T-helper 2 cell (primary cell): ENCODE results near the gene MAST1.
"Not testable (repeated sequence)": the region's sequence is repeated elsewhere in the genome, so short reads cannot be mapped to it uniquely, and the experiment has no call there.

Experiments
- DNase-seq, 5 experiments: peaks; one replicate each; pipeline versions ENCODE4 v3.0.0 to v3.0.0-alpha.2; 2012 to 2022

The MAST1 gene

DNA sequence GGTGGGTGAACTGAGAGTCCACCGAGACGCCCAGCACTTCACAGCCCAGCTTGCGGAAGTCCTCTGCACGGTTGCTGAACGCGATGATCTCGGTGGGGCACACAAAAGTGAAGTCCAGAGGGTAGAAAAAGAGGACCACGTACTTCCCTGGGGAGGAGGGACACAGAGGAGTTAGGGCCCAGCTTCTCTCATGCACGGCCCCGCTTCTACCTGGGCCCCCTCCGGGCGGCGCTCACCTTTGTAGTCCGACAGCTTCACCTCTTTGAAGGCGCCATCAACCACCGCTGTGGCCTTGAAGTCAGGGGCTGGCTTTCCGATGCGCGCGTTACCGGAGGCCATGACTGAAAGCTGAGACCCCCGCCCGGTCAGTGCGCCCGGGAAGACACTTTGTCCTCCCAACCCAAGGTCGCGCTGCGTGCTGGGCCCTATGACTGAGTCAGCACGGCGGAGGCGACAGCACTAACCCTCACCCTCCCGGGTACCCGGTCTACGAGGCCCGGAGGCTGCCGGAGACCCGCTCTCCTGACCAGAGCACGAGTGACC is 37.3 kb upstream of the MAST1 start:
- peak in 1 of 5 experiments; percentile 15 for DNase-seq

DNA sequence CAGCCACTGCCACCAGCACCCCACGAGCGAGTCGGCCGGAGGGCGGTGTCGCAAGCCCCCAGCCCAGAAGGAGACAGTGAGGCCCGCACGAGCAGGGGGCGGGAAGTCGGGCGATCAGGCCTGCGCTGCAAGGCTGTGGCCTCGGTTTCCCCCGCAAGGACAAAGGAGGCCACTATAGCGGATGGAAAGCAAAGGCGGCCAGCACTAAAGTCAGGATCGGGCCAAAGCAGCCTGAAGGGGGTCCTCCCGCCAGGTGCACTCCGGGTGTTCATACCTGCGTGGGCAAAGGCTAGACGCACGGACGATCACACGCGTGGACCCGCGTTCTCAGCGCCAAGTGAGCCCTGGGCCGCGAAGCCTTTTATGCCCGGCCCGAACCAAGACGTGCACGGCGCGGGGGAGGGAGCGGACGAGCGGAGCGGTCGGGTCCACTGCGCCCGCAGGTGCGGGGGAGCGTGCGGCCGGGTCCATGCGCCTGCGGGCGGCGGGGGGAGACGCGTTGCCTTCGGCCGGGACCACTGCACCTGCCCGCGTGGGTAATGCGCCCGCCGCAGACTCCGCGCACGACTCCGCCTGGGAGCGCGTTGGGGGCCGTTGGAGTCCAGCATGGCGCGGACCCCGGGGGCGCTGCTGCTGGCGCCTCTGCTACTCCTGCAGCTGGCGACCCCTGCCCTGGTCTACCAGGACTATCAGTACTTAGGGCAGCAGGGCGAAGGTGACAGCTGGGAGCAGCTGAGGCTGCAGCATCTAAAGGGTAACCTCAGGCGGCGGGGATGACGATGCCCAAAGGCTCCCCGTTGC is 36.6 kb upstream of the MAST1 start, which contains the start of the genes PRDX2 and THSD8:
TSS of gene PRDX2 (minus strand) at position 335 of the 801 bp plus-strand sequence. CDS start 539 bp downstream, outside the sequence.
TSS of gene THSD8 (plus strand) at position 604 of the 801 bp plus-strand sequence. CDS start at position 607, 3 bp downstream.
- peak; percentile 46 to 91 (median 60) for DNase-seq

DNA sequence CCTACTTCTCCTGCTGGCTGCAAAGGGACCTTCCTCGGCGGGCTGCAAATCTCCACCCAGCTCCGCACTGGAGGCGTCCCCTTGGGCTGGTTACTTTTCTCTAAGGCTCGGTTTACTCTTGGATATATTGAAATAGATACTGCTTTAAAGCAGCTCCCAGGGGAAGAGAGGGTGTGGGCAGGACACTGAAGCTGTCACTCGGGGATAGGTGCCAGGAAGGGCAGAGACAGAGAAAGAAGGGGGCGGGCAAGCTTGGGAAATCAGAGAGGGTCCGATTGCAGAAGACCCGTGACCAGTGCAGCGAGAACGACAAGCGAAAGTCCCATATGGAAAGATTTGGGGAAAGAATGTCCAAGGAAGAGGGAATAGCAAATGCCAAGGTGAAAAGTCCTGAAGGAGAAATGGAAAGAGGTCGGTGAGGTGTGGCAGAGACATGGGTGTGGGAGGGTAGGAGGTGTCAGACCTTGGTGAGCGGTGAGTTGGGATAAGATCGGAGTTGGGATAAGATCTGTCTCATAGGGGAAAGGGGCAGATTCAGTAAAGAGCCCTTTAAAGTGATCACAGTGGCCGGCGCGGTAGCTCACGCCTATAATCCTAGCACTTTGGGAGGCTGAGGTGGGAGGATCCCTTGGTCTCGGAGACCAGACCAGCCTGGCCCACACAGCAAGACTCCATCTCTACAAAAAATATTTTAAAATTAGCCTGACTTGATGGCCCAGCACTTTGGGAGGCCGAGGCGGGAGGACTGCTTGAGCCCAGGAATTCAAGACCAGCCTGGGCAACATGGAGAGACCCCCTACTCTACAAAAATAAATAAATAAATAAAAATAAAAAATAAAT is 35.8 kb upstream of the MAST1 start:
- DNase-seq = no peak

DNA sequence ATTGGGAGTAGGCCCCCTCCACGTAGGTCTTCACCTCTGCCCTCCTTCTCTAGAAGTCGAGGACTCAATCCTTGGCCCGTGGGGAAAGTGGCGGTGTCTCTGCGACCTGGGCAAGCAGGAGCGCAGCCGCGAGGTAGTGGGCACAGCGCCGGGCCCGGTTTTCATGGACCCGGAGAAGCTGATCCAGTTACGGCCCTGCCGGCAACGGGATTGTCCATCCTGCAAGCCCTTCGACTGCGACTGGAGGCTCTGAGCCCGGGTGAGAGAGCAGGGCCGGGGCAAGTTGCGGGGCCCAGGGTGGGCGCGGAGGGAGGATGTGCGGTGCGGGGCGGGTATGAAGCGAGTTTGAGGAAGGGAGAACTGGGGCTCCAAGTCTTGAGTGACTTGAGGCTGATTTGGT is 34.3 kb upstream of the MAST1 start:
- no peak for DNase-seq

DNA sequence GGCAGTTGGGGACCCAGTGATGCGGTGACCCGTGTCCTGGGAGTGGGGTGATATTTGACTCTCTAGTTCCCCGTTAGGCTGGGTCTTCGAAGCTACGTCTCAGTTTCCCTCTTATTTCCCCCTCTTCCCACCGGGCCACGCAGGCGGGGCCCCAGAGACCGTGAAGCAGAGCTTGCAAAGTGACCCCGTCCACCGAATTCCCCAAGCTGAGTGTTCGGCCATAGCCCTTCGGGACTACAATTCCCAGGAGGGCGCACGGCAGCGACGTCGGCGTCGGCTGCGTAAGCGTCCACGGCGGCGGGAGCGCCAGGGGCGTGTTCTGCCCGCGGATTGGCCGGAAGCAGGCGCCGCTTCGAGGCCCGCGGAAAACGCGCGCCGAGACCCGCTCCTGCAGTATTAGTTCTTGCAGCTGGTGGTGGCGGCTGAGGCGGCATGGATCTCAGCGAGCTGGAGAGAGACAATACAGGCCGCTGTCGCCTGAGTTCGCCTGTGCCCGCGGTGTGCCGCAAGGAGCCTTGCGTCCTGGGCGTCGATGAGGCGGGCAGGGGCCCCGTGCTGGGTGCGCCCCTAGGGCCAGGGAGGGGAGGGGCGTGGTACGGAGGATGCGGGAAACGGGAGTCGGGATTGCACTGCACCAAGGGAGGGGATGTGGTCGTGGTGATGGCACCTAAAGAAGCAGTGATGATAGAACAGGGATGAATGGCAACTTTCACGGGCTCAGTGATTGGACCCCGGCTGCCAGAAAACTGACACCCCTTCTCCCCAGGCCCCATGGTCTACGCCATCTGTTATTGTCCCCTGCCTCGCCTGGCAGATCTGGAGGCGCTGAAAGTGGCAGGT is 31.9 kb upstream of the MAST1 start, which contains the start of gene RNASEH2A:
TSS of gene RNASEH2A (plus strand) at position 343 of the 840 bp plus-strand sequence. CDS start at position 433, 90 bp downstream.
- DNase-seq = peak; percentile 68 to 94 (median 78)

DNA sequence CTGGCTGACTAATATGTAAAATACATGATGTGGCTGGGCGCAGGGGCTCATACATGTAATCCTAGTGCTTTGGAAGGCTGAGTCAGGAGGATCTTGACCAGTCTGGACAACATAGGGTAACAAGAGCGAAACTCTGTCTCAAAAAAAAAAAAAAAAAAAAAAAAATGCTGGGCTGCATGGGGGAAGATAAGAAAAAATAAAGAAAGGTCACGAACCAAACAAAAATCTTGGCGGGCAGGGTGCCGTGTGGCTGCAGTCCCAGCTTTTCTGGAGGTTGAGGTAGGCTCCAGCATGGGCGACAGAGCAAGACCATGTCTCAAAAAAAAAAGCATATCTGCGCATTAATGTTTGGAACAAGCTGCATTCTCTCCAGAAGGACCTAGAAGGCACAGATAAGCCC is 23.2 kb upstream of the MAST1 start:
- DNase-seq = no peak

DNA sequence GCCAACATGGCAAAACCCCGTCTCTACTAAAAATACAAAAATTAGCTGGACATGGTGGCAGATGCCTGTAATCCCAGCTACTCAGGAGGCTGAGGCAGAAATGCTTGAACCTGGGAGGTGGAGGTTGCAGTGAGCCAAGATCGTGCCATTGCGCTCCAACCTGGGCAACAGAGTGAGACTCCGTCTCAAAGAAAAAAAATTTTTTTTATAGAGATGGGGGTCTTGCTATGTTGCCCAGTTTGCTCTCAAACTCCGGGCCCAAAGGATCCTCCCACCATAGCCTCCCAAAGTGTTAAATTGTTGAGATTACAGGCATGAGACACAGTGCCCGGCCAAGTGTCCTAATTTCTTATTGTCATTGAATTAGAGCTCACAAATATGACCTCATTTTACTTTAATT is 21.1 kb upstream of the MAST1 start:
- not testable (repeated sequence) for DNase-seq

DNA sequence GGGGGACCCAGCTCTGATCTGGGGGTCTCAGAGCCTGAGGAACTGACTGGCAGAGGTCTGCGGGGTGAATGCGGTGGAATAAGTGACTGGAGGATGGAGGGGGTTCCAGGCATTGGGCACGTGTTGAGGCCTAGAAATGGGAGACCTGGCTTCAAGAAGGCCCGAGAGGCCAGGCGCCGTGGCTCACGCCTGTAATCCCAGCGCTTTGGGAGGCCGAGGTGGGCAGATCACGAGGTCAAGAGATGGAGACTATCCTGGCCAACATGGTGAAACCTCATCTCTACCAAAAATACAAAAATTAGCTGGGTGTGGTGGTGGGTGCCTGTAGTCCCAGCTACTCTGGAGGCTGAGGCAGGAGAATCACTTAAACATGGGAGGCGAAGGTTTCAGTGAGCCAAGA is 20.5 kb upstream of the MAST1 start:
- not testable (repeated sequence) for DNase-seq

DNA sequence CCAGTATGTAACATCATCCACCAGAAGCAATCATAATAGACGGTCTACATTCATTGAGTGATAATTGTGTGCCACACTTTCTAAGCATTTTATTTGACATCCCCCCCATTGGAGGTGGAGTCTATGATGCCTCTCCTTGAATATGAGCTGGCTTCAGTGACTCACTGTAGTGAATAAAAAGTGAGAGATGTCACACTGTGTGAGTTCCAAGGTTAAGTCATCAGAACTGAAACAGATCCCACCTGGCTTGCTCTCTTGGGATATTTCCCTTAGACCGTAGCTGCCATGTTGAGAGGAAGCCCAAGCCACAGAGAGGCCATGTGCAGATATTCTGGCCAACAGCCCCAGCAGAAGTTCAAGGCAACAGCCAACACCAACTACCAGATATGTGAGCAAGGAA is 16.6 kb upstream of the MAST1 start:
- no peak for DNase-seq

DNA sequence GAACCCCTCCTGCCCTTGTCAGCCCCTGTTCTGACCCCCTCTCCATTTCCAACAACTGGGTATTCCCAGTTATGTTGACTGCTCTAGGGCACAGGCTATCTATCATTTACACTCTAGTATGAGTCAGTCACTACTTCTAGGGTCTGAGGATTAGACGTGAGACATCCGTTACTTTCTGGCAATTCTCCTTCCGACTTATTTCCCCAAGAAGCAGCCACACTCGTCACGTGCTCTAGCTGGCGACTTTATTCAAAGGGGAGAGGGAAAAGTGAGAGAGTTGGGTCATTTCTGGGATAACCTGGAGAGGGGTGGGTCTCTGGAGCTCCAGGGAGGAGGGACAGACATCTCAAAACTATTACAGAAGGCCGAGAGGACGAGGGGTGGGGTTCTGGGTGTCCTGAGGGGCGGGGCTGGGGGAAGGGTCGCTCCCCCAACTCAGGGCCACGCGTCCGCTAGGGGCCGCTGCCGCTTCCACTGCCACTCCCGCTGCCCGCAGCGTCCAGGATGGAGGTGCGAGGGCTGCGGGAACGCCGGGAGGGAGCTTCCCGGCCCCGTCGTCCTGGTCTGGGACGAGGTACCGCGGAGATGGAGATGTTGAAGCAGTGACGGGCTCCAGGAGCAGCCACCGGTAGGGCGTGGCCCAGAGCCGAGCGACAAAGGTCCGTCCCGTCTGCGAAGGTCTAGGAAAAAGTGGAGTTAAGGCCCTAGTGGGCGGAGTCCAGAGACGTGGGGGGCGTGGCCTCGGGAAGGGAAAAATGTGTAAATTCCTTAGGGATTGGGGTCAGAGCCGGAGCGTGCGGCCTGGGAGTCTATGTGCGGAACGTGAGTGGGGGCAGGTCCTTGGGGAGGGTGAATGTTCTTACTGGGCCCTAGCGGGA is 12.8 kb upstream of the MAST1 start:
- peak in 1 of 5 experiments; percentile 26 for DNase-seq

DNA sequence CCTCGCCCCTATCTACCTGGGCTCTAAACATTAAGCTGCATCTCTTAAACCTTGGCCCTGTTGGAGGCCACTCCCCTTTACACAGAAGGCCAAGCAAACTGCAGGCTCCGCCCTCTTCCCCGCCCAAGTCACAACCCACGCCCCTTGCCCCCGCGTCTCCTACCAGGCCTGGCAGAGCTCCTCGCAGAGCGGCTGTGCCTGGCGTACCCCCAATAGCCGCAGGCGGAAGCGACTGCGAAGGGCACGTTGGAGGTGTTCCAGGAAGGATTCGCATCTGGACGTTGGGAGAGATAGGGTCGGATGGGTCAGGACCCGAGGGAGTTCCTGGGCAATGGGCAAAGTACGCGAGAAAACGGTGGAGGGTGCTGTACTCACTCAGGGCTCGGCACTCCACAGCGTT is 9.8 kb upstream of the MAST1 start:
- DNase-seq = peak in 1 of 5 experiments; percentile 54

DNA sequence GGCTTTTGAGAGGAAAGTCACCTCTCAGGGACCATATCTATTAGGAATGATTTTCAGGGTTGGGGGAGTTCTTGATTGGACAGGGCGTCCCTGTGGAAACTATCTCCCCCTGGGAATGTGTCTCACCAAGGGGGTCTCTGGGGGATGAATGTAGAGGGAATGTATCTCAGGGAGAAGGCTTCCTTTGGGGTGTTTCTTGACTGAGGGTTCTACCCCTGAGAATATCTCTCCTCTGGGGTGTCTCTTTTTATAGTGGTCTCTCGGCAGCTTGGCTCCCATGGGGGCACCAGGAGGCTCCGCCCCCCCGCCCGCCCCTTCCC is 4.9 kb upstream of the MAST1 start:
- no peak for DNase-seq

DNA sequence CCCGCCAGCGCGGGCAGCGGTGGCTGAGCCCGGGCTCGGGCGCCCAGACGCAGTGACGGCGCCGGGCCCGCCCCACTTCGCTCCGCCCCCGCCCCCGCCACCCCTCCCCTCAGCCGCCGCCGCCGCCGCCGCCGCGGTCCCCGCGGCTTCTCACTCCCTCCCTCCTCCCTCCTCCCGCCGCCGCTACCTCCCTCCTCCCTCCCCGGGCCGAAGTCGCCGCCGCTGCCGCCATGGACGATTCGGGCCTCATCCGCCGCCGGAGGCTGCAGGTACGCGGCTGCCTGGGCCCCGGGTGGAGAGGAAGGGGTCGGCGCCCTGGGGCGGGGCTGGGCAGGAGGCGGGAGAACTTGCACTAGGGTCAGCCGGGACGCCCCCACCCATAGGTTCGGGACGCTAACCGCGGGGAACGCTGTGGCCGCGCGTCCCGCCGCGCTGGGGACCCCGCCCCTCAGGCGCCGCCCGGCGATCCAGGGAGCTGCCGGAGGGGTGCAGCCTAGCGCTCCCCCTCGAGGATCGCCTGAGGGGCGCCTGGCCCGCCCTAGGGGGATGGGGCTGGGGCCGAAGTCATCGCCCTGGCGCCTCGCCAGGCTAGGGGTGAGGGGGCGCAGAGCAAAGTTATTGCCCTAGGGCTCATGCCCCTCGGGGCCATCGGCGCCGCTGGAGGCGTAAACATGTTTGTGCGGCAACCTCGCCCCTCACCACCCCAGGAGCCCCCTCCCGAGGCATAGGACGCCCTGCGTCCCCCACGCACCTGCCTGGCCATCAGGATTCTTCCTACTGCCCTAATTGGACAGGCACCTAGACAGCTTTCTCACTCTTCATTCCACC is 4.4 kb upstream of the MAST1 start:
- DNase-seq = peak in 2 of 5 experiments; percentile 33 to 67

DNA sequence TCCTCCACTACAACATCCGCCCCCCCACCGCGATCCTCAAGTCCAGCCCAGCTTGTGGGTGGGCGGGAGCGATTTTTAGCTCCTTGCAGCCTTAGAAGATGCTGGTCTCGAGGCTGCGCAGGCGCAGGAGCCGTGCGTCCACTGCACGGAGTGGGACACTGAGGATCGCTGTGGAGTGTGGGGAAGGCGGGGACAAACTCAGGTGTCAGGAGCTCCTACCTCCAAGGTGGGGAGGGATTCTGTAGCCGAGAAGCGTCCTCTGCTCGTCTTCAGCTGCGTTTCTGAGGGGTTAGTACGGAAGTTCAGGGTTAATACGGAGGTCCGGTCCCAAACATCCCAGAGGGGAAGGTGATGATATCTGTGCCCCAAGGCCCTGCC is 3.8 kb upstream of the MAST1 start, which contains the start of gene RTBDN:
TSS of gene RTBDN (minus strand) at position 14 of the 378 bp plus-strand sequence. CDS start 4,600 bp downstream, outside the sequence.
- no peak for DNase-seq

DNA sequence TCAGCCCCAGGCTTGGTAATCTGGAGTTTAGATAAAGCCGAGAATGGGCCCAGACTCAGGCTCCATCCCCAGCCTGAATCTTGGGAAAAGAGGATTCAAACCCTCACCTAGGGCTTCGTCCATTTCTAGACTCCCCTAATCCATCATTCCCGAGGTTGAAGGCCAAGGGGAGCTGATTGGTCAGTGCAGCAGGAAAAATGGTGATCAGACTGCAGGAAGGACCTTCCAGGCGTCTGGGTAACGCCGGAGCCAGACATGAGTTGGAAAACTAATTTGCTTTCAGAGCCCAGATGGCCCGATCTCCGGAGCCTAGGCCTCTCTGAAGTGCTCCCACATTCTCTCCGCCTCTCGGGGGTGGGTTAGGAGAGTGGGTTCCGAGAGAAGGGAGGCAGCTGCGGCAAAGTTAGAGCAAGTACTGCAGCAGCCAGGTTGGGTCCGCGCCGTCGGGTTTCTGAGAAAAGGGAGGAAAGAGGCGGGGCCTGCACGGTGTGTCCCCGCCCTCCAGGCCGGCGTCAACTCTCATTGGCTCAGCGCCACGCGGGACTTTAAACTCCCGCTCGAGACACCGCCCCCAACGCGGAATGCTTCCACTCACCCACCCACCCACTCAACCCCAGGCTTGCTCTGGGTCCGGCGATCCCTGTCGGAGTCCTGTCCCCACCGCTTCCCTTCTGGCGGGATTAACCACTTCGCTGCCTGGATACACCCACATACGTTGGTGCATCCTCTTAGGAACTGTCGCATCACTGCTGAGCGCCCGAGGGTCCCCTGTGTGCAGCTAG is 3.1 kb upstream of the MAST1 start:
- peak in 1 of 5 experiments; percentile 56 for DNase-seq

DNA sequence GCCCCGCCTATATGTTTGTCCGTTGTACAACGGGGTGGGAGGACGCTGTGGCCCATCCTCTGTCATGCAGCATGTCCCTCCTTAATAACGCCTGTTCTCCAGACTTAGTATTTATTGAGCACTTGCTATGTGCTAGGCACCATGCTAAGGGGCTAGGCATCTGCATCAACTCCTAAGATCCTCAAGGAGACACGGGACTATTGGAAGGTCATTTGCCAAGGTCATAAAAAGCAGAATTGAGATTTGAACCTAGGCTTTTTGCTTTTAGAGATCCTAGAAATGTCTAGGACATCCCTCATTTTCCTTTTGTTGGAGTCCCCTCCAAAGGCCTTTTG is 1.8 kb upstream of the MAST1 start:
- no peak for DNase-seq

DNA sequence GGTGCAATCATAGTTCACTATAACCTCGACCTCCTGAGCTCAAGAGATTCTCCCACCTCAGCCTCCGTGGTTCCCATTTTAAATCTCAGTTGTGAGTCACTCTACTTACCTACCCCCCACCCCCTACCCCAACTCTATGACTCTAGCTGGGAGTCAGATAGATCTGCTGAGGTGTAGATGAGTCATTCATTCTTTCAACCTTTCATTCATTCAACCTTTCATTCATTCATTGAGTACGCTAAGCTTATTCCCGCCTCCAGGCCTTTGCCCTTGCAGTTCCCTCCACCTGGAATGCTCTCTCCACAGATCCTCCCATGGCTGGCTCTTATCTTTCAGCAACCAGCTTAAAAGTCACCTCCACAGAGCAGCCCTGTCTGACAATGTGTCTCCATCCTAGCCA is 1.1 kb upstream of the MAST1 start:
- no peak for DNase-seq

DNA sequence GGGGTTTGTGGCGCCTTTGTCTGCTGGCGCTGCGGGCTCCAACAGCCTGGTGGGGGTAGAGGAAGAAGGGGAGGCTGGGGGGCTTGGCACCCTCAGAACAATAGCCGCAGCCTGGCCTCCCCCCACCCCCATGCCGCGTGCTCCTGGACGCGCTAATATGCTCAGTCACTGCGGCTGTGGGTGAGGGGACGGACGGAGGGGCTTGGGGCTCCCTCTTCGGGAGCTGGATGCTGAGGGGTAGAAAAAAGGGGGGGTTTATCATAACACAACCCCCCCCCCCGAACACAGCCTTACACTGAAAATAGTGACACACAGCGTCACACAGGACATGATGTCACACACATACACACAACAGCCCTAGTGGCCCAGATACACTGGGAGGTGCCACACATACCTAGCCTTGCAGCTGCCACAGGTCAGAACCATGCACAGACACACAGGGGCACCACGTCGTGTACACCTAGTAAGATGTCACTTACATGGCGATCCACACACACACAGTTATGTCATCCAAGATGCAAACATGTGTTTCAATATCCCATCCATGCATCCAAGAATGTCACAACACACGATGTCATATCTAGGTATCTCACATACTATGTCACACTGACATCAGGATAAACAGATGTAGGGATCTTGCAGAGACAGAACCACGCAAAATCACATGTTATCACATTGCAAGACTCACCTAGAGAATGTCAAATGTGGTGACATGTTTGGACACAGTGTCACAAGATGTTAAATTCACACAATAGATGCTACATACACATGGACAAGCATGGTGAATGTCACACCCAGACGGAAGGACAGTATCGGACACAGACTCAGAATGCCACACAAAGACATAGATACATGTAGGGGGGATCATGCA is 806 bp downstream of the MAST1 start:
- DNase-seq = peak in 2 of 5 experiments; percentile 35 to 75
